NT2/D1 (cell line): ENCODE results near the gene FBP2.
A peak's percentile ranks its signal among the peaks of the same experiment; 100 is the strongest.

Experiments
- DNase-seq: peaks from one replicate; pipeline ENCODE4 v3.0.0-alpha.2; 2011; ENCODE audit warnings: low read depth, low spot score
- H3K27me3 ChIP-seq: 2 replicates; pipeline ENCODE4 v1.6.0; 2011; ENCODE audit warnings: mild to moderate bottlenecking; ENCODE audit not compliant: insufficient read length, insufficient read depth
- H3K36me3 ChIP-seq: 2 replicates; pipeline ENCODE4 v1.6.1; 2011; ENCODE audit warnings: mild to moderate bottlenecking, low read length, mixed read lengths; ENCODE audit not compliant: insufficient read depth, insufficient read length
- H3K4me1 ChIP-seq: 2 replicates; pipeline ENCODE4 v1.5.1; 2011; ENCODE audit not compliant: insufficient read depth, insufficient read length
- H3K4me3 ChIP-seq: 2 replicates; pipeline ENCODE4 v1.5.1; 2011; ENCODE audit warnings: low read depth; ENCODE audit not compliant: insufficient read length
- H3K9ac ChIP-seq: 2 replicates; pipeline ENCODE4 v1.6.0; 2011; ENCODE audit warnings: low read depth; ENCODE audit not compliant: insufficient read length
- H3K9me3 ChIP-seq: 2 replicates; pipeline ENCODE4 v1.5.1; 2011; ENCODE audit warnings: mild to moderate bottlenecking, low read length; ENCODE audit not compliant: insufficient read depth
- SUZ12 ChIP-seq: IDR thresholded peaks from 2 replicates; pipeline ENCODE4 v1.6.1; 2011; ENCODE audit not compliant: insufficient read length, insufficient read depth; ENCODE audit errors: extremely low read depth
- YY1 ChIP-seq: IDR thresholded peaks from 2 replicates; pipeline ENCODE4 v1.6.1; 2011; ENCODE audit not compliant: insufficient read length, insufficient read depth
- ZNF274 ChIP-seq: IDR thresholded peaks from 2 replicates; pipeline ENCODE4 v1.6.1; 2011; ENCODE audit warnings: mild to moderate bottlenecking, low read depth, low read length

Gene FBP2

DNA sequence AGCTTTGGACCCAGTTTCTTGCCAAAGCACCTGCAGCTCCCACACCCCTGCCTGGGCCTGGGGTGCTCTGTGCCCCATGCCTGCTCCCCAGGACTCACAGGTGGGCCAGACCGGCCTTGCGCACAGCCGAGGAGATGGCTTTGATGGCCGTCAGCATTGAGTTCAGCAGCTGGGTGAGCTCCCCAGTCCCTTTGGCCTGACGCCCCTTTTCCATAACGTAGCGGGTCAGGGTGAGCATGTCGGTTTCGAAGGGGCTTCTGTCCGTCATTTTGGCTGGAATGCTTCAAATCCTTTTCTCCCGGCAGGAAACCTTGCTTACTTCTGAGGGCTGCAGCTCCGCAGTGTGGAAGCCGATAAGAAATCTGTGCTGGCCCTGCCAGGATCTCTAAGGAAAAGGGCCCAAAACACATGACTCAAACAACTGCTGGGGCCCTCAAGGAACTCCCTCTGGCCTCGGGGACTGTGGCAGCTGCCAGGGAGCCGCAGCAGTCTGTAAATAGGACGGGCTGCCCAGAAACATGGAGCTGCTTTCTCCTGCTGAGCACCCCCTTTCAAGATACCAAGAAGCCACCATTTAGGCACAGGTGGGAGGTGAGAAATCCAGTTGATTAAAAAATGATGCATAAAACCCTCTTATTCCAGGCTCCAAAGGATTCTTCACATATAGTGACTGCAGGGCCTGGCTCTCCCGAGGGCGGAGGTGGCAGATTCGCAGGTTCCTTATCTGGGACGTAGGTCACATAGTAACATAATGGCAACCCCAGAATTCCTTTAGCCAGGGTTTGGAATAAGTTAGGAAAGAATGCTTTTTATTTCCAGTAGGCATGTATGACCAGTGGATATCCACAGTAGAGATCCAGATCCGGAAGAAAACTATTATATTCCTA is at the start of gene FBP2:
TSS of gene FBP2 (minus strand) at position 366 of the 887 bp plus-strand sequence. CDS start at position 268, 98 bp downstream.
- Histone ChIP-seq H3K4me3 (no peak within 1 kb of the TSS), H3K36me3 (no peaks in the 10 kb centered on the region), H3K27me3 (no peaks in the 10 kb centered on the region), H3K9ac (no peak within 1 kb of the TSS), H3K9me3 (no peaks in the 10 kb centered on the region), H3K4me1 (no peaks in the 10 kb centered on the region)
- TF ChIP-seq SUZ12: no peak
- TF ChIP-seq YY1: no peak
- TF ChIP-seq ZNF274: no peak
- DNase-seq: no peak

GRCh38 chr9:94643176-94643575 is 49.6 kb upstream of the FBP2 start:
- H3K36me3 ChIP-seq: no peaks in the 10 kb centered on the region
- TF ChIP-seq YY1: no peak
- no peak for TF ChIP-seq SUZ12
- no peak for TF ChIP-seq ZNF274
- H3K4me3 ChIP-seq: no peak overlapping the region
- H3K4me1 ChIP-seq: peaks cover 14% of the 10 kb centered on the region
- H3K9ac ChIP-seq: no peak overlapping the region
- H3K9me3 ChIP-seq: no peaks in the 10 kb centered on the region
- peaks cover 67% of the 10 kb centered on the region for H3K27me3 ChIP-seq
- no peak for DNase-seq

- TF ChIP-seq YY1: no peak
- no peak for TF ChIP-seq ZNF274
- TF ChIP-seq SUZ12: no peak
- H3K4me3 ChIP-seq: no peak overlapping the region
- H3K9me3 ChIP-seq: no peaks in the 10 kb centered on the region
- H3K9ac ChIP-seq: no peak overlapping the region
- no peak for DNase-seq
- H3K36me3 ChIP-seq: no peaks in the 10 kb centered on the region
- peaks cover 74% of the 10 kb centered on the region for H3K27me3 ChIP-seq
- H3K4me1 ChIP-seq: peaks cover 12% of the 10 kb centered on the region
Measured at GRCh38 chr9:94642501-94642900, 48.9 kb upstream of the FBP2 start.

GRCh38 chr9:94639999-94640376 is 46.4 kb upstream of the FBP2 start:
- DNase-seq: peak; percentile 51
- H3K4me3 ChIP-seq: peak overlapping the region; percentile 42
- H3K27me3 ChIP-seq: peaks cover 94% of the 10 kb centered on the region
- peaks cover 12% of the 10 kb centered on the region for H3K4me1 ChIP-seq
- H3K9ac ChIP-seq: peak overlapping the region; percentile 53
- no peaks in the 10 kb centered on the region for H3K36me3 ChIP-seq
- no peaks in the 10 kb centered on the region for H3K9me3 ChIP-seq
- TF ChIP-seq ZNF274: no peak

- H3K4me3 ChIP-seq: peak within 1 kb of the TSS; percentile 42
- DNase-seq: no peak
- H3K36me3 ChIP-seq: no peaks in the 10 kb centered on the region
- peaks cover 12% of the 10 kb centered on the region for H3K4me1 ChIP-seq
- H3K9me3 ChIP-seq: no peaks in the 10 kb centered on the region
- TF ChIP-seq SUZ12: no peak
- TF ChIP-seq ZNF274: no peak
- no peak for TF ChIP-seq YY1
- peak within 1 kb of the TSS; percentile 53 for H3K9ac ChIP-seq
- peaks cover 88% of the 10 kb centered on the region for H3K27me3 ChIP-seq
Measured at GRCh38 chr9:94639061-94639998, 45.7 kb upstream of the FBP2 start, which contains the start of gene FBP1. Gene FBP1, minus strand, starts transcription at chr9:94639518. Its CDS starts 208 bp downstream, at chr9:94639310.

DNA sequence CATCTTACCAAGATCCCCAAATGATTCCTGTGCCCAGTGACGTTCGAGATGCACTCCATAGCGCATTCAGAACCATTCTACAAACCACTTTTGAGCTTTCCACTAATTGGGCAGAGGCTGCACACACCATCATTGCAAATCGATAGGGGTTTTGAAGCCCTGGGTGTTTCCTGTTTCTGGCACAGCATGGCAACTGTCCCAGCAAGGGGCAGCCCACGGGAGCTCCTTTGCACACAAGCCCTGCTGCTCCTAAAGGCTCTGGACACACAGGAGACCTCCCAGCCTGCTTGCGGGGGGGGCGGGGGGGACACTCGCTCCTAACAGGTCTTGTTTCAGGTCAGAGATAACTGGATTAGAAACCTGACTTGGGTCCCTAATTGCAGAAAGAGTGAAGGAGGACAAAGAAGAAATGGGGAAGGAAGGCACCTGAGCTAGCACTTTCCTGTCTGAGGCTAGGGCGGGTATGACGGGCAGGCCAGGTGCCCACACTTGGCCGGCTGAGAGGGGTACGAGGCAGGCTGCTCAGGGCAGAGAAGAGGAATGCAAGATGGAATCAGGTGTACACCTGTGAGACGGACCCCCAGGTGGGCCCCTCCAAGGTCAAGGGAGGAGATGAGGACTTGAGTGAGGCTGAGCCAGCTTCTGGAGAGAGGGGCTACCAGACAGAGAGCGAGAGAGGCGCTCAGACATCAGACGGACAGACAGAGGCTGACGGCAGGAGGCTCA is 44.9 kb upstream of the FBP2 start:
- H3K27me3 ChIP-seq: peaks cover 85% of the 10 kb centered on the region
- H3K36me3 ChIP-seq: no peaks in the 10 kb centered on the region
- H3K9ac ChIP-seq: peak overlapping the region; percentile 39
- DNase-seq: no peak
- no peaks in the 10 kb centered on the region for H3K9me3 ChIP-seq
- TF ChIP-seq YY1 (no peak), SUZ12 (no peak), ZNF274 (no peak)
- H3K4me1 ChIP-seq: peaks cover 12% of the 10 kb centered on the region
- peak overlapping the region; percentile 42 for H3K4me3 ChIP-seq

GRCh38 chr9:94632737-94633136 is 39.1 kb upstream of the FBP2 start:
- Histone ChIP-seq H3K36me3 (no peaks in the 10 kb centered on the region), H3K9ac (no peak overlapping the region), H3K4me1 (peaks cover 6% of the 10 kb centered on the region), H3K9me3 (no peaks in the 10 kb centered on the region), H3K4me3 (no peak overlapping the region), H3K27me3 (peaks cover 28% of the 10 kb centered on the region)
- TF ChIP-seq SUZ12 (no peak), ZNF274 (no peak), YY1 (no peak)
- DNase-seq: no peak
